Activated CD4-positive, alpha-beta memory T cell treated with anti-CD3 and anti-CD28 coated beads, Interleukin-2, amount 10 ng/mL, durations not matched to agents 7 days and 5 days (primary cell): ENCODE results near the gene BCL2L1. TPM values are rescaled to one million over a fixed set of nuclear protein-coding genes. Genes with fewer than 3 reads are reported as not detected.

Experiments used
- CTCF ChIA-PET: fragments of 350-600 bp; sonication (Branson Sonifier 250); formaldehyde crosslinking; loops from one replicate; lab custom pipeline; 2021; ENCODE audit warnings: antibody characterized with exemption, inconsistent platforms; lab: Charles Lee
- POLR2A ChIA-PET: fragments of 350-600 bp; sonication (Branson Sonifier 250); formaldehyde crosslinking; loops from one replicate; lab custom pipeline; 2021; ENCODE audit warnings: antibody characterized with exemption; lab: Charles Lee
- DNase-seq: peaks from one replicate; pipeline ENCODE4 v3.0.0-alpha.2; 2020
- H3K27ac Mint-ChIP-seq: one replicate; pipeline ENCODE4 v1.8.0; 2021; ENCODE audit warnings: mild to moderate bottlenecking, mixed read lengths
- H3K27me3 Mint-ChIP-seq: one replicate; pipeline ENCODE4 v1.8.0; 2021; ENCODE audit warnings: mixed read lengths
- H3K36me3 Mint-ChIP-seq: one replicate; pipeline ENCODE4 v1.8.0; 2021; ENCODE audit warnings: low read depth, mixed read lengths
- H3K4me1 Mint-ChIP-seq: one replicate; pipeline ENCODE4 v1.8.0; 2021; ENCODE audit warnings: mixed read lengths
- H3K4me3 Mint-ChIP-seq: one replicate; pipeline ENCODE4 v1.8.0; 2021; ENCODE audit warnings: mild to moderate bottlenecking, mixed read lengths
- H3K9me3 Mint-ChIP-seq: one replicate; pipeline ENCODE4 v1.8.0; 2021; ENCODE audit warnings: mixed read lengths
- total RNA-seq, 2 experiments: library from RNA; stranded (reverse); gene quantifications; one replicate each; pipeline ENCODE4 v1.2.3, GENCODE V29; 2021

Gene BCL2L1
- total RNA-seq, 2 experiments from 2014 or later: 67.7 to 72.5 TPM

DNA sequence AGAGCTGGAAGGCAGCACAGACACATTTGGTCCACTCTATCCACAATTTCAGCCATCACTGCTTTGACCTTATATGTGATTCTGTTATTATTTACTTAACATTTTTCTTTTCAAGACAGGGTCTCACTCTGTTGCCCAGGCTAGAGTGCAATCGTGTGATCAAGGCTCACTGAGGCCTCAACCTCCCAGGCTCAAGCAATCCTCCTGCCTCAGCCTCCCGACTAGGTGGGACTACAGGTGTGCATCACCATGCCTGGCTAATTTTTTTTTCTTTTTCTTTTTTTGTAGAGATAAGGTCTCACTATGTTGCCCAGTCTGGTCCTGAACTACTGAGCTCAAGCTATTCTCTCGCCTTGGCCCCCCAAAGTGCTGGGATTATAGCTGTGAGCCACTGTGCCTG, 40.3 kb downstream of the BCL2L1 start:
- Mint-ChIP-seq H3K4me1 (peaks cover 94% of the 10 kb centered on the region), H3K27me3 (no peaks in the 10 kb centered on the region), H3K27ac (no peak overlapping the region), H3K9me3 (no peaks in the 10 kb centered on the region), H3K4me3 (no peak overlapping the region), H3K36me3 (peaks cover 76% of the 10 kb centered on the region)
- ChIA-PET CTCF (interaction anchor here (1.0 to 4.0 kb wide), 4 partner anchors 7 to 41 kb away, joined by 3 to 20 read pairs (median 8); no protein-coding TSS in a partner anchor), POLR2A (interaction anchor here (1.9 to 6.7 kb wide), 2 partner anchors 7 to 17 kb away, joined by 9 to 67 read pairs; no protein-coding TSS in a partner anchor)
- no peak for DNase-seq

DNA sequence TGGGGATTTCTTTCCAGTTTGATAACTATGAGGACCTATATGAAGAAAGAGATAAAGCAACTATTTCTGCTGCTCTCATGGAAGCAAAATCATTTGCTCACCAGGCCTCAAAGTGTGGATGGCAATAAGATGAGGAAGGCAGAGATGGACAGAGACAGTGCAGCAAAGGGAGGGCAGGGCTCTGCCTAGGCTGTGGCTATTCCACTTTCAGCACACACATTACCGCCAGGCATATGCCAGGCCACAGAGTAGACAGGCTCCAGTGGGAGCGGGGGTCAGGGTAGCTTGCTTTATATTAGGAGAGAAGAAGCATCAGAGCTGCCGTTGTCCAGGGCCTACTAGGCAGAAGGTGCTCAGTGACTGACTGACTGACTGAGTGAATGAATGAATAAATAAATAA, 40.9 kb downstream of the BCL2L1 start:
- peaks cover 73% of the 10 kb centered on the region for H3K36me3 Mint-ChIP-seq
- H3K27me3 Mint-ChIP-seq: no peaks in the 10 kb centered on the region
- H3K27ac Mint-ChIP-seq: peak overlapping the region; percentile 93
- ChIA-PET POLR2A (interaction anchor here (1.9 kb wide), 1 partner anchor 18 kb away, joined by 9 read pairs; no protein-coding TSS in a partner anchor), CTCF (interaction anchor here (2.1 kb wide), 1 partner anchor 20 kb away, joined by 8 read pairs; no protein-coding TSS in a partner anchor)
- no peak overlapping the region for H3K4me3 Mint-ChIP-seq
- no peak for DNase-seq
- no peaks in the 10 kb centered on the region for H3K9me3 Mint-ChIP-seq
- peaks cover 93% of the 10 kb centered on the region for H3K4me1 Mint-ChIP-seq

DNA sequence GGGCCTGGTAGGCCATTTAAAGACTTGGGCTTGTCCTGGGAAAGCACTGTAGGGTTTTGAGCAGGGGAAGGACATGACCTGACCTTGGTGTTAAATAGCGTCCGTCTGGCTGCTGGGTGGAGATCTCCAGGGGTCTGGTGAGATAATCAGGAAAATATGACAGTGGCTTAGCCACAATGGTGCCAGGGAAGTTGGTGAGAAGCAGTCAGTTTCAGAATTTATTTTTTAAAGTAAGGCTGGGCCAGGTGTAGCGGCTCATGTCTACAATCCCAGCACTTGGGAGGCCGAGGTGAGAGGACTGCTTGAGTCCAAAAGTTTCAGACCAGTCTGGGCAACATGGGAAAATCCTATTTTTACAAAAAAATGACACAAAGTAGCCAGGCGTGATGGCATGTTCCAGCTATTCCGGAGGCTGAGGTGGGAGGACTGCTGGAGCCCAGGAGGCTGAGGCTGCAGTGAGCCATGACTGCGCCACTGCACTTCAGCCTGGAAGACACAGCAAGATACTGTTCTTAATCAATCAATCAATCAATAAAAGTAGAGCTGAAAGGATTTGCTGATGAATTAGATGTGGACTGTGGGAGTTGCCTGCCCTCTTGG, 41.4 kb downstream of the BCL2L1 start:
- no peak overlapping the region for H3K4me3 Mint-ChIP-seq

DNA sequence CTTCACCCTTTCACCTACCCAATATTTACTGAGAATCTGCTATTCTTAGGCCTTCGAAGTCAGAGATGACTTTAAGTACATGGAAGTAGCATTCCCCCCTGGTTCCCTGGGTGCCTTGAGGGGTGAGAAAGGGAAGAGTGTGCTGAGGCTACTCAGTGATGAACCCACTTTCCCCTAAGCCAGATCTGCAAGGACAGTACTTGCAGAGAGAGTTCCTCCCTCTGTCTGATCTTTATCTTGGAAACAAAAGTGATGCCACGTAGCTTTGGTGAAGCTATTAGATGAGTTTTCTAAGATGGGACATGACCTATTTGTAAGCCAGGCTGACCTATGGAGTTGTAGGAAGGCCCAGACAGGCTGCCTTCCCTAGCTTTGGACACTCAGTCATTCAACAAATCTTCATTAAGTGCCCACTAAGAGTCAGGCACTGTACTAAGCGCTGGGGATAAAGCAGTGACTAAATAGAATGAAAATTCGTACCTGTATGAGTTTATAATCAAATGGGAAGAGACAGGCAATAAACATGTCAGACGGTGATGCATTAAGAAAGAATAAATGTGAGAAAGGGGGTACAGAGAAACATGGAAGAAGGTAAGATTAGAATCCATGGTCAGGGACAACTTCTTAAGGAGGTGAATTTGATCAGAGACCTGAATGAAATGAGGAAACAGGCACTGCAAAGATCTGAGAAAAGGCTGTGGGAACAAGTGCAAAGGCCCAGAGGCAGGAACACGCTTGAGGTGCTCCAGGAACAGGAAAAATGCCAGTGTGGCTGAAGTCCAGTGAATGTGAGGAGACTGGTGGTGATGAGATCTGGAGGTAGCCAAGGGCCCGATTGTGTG, 42.2 kb downstream of the BCL2L1 start:
- Mint-ChIP-seq H3K27ac (peak overlapping the region; percentile 93), H3K4me1 (peaks cover 91% of the 10 kb centered on the region), H3K36me3 (peaks cover 69% of the 10 kb centered on the region), H3K4me3 (no peak overlapping the region), H3K27me3 (no peaks in the 10 kb centered on the region), H3K9me3 (no peaks in the 10 kb centered on the region)
- DNase-seq: no peak
- POLR2A ChIA-PET: interaction anchor here (2.3 kb wide), 1 partner anchor 43 kb away, joined by 13 read pairs; the partner anchor contains the start of gene BCL2L1
- CTCF ChIA-PET: interaction anchor here (0.8 to 1.7 kb wide), 5 partner anchors 12 to 43 kb away, joined by 3 to 16 read pairs (median 5); no protein-coding TSS in a partner anchor

More for the DNA sequence above, 41.4 kb downstream of the BCL2L1 start:
- no peak for DNase-seq
- peak overlapping the region; percentile 93 for H3K27ac Mint-ChIP-seq
- POLR2A ChIA-PET: interaction anchor here (1.9 to 2.3 kb wide), 2 partner anchors 18 to 42 kb away, joined by 9 to 13 read pairs; partner anchors contain the start of gene BCL2L1
- H3K36me3 Mint-ChIP-seq: peaks cover 72% of the 10 kb centered on the region
- peaks cover 93% of the 10 kb centered on the region for H3K4me1 Mint-ChIP-seq
- H3K27me3 Mint-ChIP-seq: no peaks in the 10 kb centered on the region
- CTCF ChIA-PET: interaction anchor here (2.1 kb wide), 1 partner anchor 20 kb away, joined by 8 read pairs; no protein-coding TSS in a partner anchor
- no peaks in the 10 kb centered on the region for H3K9me3 Mint-ChIP-seq

DNA sequence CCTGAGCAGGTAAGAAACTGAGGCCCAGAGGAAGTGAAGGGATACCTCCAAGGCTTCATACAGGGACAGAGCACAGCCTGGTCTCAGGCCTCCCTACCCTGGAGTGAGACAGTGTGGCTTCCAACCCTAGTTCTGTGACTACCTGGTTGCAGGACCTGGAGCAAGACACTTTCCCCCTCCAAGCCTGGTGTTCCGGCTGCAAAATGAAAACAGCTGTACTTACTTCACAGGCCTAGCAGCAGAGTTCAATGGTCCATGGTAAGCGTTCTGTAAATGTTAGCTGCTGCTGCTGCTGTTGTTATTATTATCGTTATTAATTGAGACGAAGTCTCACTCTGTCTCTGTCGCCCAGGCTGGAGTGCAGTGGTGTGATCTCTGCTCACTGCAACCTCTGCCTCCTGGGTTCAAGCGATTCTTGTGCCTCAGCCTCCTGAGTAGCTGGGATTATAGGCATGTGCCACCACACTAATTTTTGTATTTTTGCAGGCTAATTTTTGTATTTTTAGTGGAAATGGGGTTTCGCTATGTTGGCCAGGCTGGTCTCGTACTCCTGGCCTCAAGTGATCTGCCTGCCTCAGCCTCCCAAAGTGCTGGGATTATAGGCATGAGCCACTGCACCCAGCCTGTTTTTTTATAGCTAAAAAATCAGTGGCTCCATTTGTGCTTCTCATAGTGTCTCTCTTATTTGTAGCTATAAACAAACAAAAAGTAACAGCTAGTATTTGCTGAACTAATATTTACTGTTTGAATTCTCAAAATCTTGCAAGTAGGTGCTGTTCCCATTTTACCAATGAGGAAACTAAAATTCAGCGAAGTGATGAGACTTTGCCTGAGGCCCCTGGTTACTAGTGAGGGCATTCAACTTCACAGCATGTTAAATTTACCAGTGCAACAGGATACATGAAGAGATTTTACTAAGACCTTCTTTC, 43.0 kb downstream of the BCL2L1 start:
- no peaks in the 10 kb centered on the region for H3K9me3 Mint-ChIP-seq
- DNase-seq: no peak
- ChIA-PET CTCF (interaction anchor here (0.6 to 1.7 kb wide), 7 partner anchors 11 to 66 kb away, joined by 3 to 16 read pairs (median 3); no protein-coding TSS in a partner anchor), POLR2A (interaction anchor here (1.1 to 2.3 kb wide), 2 partner anchors 17 to 44 kb away, joined by 4 to 13 read pairs; partner anchors contain the start of gene BCL2L1)
- H3K4me1 Mint-ChIP-seq: peaks cover 92% of the 10 kb centered on the region
- peak overlapping the region; percentile 93 for H3K27ac Mint-ChIP-seq
- H3K36me3 Mint-ChIP-seq: peaks cover 70% of the 10 kb centered on the region
- H3K4me3 Mint-ChIP-seq: no peak overlapping the region
- no peaks in the 10 kb centered on the region for H3K27me3 Mint-ChIP-seq

DNA sequence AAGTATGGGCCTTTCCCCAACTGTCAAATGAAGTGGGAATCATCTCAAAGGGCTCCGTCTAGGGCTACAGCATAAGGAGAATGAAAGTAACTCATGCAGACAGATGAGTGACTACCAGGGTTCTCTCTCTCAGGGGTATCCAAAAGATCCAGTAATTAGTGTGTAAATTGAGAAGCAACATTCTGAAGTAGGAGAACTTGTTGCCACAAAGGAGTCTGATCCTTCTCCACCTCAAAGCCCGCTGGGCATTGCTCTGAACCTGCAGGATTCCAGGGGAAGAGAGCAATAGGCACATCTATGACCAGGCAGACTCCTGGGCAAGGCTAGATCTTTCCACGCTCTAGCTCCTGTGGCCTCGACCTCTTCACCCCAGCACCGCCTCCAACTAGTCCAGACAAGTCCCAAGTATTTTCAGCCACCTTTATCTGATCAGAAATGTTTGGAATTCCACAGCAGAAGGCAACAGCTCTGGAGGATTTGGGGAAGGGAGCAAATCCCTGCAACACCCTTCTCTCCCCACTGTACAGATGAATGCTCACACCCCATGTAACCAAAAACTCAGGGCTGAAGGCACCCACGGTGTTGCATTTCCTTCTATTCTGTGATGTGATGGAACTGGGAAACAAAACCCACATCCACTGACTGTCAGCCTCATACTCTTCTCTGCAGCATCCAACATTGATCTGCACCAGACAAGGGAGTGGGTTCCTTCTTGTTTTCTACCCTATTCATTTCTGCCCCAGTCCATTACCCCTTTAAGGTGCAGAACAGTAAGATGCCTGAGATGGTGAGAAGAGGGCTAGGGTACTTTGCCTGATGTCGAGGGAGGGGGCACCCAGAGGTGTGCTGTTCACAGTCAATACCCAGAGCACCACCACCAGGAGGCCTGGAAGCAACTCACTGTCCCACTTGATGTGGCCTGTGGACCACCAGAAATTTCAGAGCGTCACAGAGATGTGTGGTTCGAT, 44.0 kb downstream of the BCL2L1 start:
- CTCF ChIA-PET: interaction anchor here (0.6 to 1.7 kb wide), 3 partner anchors 17 to 65 kb away, joined by 3 to 16 read pairs (median 5); no protein-coding TSS in a partner anchor
- Mint-ChIP-seq H3K27me3 (no peaks in the 10 kb centered on the region), H3K4me3 (peak overlapping the region; percentile 6), H3K9me3 (no peaks in the 10 kb centered on the region), H3K36me3 (peaks cover 65% of the 10 kb centered on the region), H3K27ac (peak overlapping the region; percentile 93), H3K4me1 (peaks cover 92% of the 10 kb centered on the region)
- POLR2A ChIA-PET: interaction anchor here (0.8 to 10.1 kb wide), 5 partner anchors 12 to 45 kb away, joined by 3 to 206 read pairs (median 4); partner anchors contain the start of gene BCL2L1
- no peak for DNase-seq

DNA sequence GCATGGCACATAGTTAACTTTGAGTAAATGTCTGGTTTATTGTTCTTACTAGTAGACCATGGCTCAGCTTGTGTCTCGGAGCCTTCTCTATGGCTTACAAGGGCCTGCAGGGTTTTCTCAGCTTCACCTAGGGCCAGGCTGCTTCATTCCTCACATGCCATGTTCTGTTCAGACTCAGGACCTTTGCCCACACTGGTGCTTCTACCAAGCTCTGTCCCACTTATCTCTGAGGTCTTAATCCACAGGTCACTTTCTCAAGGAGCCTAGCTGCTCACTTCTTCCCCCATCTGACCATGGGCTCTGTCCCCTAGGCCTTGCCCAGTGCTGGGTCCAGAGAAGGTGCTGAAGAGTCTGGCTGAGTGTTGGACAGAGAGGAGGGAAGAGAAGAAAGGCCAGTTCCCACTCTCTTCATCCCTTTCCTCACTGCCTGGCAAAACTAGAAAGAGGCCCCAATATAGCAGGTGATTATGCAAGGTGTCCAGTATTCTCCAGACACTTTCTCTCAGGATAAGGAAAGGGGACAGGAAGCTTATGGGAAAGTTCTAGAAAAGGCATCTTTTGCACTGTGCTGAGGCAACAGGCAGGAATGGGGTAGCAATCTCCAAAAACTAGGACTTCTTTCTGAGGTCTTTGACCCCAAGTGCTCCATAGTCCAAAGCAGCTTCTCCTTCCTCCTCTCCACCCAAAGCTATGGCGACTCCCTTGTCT, 45.0 kb downstream of the BCL2L1 start:
- CTCF ChIA-PET: interaction anchor here (2.8 to 5.3 kb wide), 5 partner anchors 7 to 45 kb away, joined by 17 to 109 read pairs (median 23); partner anchors contain the start of gene BCL2L1
- Mint-ChIP-seq H3K36me3 (peaks cover 62% of the 10 kb centered on the region), H3K4me3 (no peak overlapping the region), H3K9me3 (no peaks in the 10 kb centered on the region), H3K4me1 (peaks cover 92% of the 10 kb centered on the region), H3K27ac (peak overlapping the region; percentile 93), H3K27me3 (no peaks in the 10 kb centered on the region)
- POLR2A ChIA-PET: interaction anchor here (0.8 to 10.1 kb wide), 6 partner anchors 13 to 105 kb away, joined by 3 to 206 read pairs (median 6); partner anchors contain the start of gene BCL2L1
- no peak for DNase-seq

DNA sequence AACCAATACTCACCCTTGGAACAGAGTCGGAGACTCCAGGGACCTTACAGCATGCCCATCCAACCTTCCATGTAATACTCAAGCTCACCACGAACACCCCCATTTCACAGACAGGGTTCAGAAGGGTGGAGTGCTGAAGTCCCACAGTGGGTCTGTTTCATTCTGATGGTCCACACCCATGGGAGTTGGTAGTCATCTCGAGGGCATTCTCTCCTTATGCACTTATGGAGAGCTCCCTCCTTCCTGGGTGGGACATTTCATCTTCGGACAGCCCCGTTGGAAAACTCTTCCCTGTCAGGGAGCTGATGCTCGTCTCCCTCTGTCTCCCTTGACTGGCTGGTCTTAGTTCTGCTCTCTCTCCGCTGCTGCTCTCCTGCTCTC, 46.1 kb downstream of the BCL2L1 start:
- ChIA-PET CTCF (interaction anchor here (0.9 to 5.3 kb wide), 7 partner anchors 8 to 114 kb away, joined by 3 to 109 read pairs (median 20); partner anchors contain the start of gene BCL2L1), POLR2A (interaction anchor here (1.4 to 10.1 kb wide), 12 partner anchors 9 to 104 kb away, joined by 4 to 206 read pairs (median 7); partner anchors contain the start of gene BCL2L1)
- no peaks in the 10 kb centered on the region for H3K27me3 Mint-ChIP-seq
- H3K27ac Mint-ChIP-seq: peak overlapping the region; percentile 93
- H3K4me1 Mint-ChIP-seq: peaks cover 93% of the 10 kb centered on the region
- no peaks in the 10 kb centered on the region for H3K9me3 Mint-ChIP-seq
- H3K36me3 Mint-ChIP-seq: peaks cover 66% of the 10 kb centered on the region
- peak overlapping the region; percentile 50 for H3K4me3 Mint-ChIP-seq
- DNase-seq: no peak

DNA sequence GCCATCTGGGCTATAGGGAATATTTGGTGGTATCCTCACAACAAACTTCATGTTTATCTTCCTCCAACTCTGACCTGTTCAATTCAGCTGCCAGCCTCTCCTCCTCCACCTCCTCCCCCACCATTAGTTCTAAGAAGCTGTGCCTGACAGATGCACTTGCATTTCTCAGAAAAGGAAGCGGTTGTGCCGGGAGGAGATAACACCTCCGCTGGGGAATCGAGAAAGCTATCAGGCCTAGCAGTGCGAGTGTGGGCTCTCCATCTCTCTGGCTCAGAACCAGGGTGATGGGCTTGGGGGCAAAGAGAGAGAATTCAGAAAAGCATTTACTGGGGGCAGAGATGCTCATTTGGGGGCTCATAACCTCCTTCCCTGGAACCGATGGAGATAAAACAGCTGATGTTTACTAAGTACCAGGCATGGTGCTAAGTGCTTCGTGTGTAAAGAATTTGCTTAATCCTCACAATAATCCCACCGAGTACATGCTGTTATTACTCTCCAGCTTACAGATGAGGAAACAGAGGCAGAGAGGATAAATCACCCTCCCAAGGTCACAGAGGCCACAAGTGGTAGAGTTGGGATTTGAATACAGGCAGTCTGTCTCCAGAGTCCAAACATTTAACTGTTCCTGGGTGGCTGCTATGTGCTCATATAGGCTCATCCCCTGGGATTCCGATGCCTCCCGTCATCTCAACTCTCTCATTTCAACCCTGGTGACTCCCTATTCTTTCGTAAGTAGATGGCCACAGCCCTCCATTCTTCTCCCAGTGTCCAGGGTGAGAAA, 46.6 kb downstream of the BCL2L1 start:
- DNase-seq: peak; percentile 86
- Mint-ChIP-seq H3K9me3 (no peaks in the 10 kb centered on the region), H3K36me3 (peaks cover 65% of the 10 kb centered on the region), H3K4me1 (peaks cover 92% of the 10 kb centered on the region), H3K4me3 (peak overlapping the region; percentile 76), H3K27ac (peak overlapping the region; percentile 93), H3K27me3 (no peaks in the 10 kb centered on the region)
- ChIA-PET POLR2A (interaction anchor here (0.7 to 10.1 kb wide), 19 partner anchors 9 to 160 kb away, joined by 3 to 206 read pairs (median 6); partner anchors contain the start of genes BCL2L1 and TPX2), CTCF (interaction anchor here (0.9 to 5.3 kb wide), 9 partner anchors 8 to 113 kb away, joined by 3 to 109 read pairs (median 17); partner anchors contain the start of gene BCL2L1)
